IMR-90 (cell line): Measurements from ENCODE around the gene SUB1.

ENCODE experiments used
- CEBPB ChIP-seq: IDR thresholded peaks from 2 replicates; pipeline ENCODE4 v1.6.1; 2012; ENCODE audit warnings: low read depth, low read length, improper control_type of control experiment
- CHD1 ChIP-seq: IDR thresholded peaks from 2 replicates; pipeline ENCODE4 v1.6.1; 2012; ENCODE audit warnings: low read depth, low read length, improper control_type of control experiment
- FOS ChIP-seq: fragments of 150-350 bp; IDR thresholded peaks from 2 replicates; pipeline ENCODE4 v1.6.1; 2016; ENCODE audit warnings: low read depth, low read length
- MAFK ChIP-seq: IDR thresholded peaks from 2 replicates; pipeline ENCODE4 v1.6.1; 2012; ENCODE audit warnings: low read depth, low read length, improper control_type of control experiment
- MAZ ChIP-seq: IDR thresholded peaks from 2 replicates; pipeline ENCODE4 v1.6.1; 2012; ENCODE audit warnings: low read depth, mild to moderate bottlenecking, low read length, improper control_type of control experiment, moderate library complexity, borderline replicate concordance
- MXI1 ChIP-seq: IDR thresholded peaks from 2 replicates; pipeline ENCODE4 v1.6.1; 2012; ENCODE audit warnings: low read depth, mild to moderate bottlenecking, low read length, moderate library complexity, borderline replicate concordance
- POLR2A ChIP-seq: IDR thresholded peaks from 2 replicates; pipeline ENCODE4 v1.6.1; 2012; ENCODE audit warnings: mild to moderate bottlenecking, low read depth, low read length
- RFX5 ChIP-seq: IDR thresholded peaks from 2 replicates; pipeline ENCODE4 v1.8.0; 2012; ENCODE audit warnings: low read depth, mild to moderate bottlenecking, low read length, moderate library complexity
- SMC3 ChIP-seq: fragments of 150-350 bp; IDR thresholded peaks from 2 replicates; pipeline ENCODE4 v1.6.1; 2016; ENCODE audit warnings: low read depth, mild to moderate bottlenecking, antibody characterized with exemption, low read length, moderate library complexity
- TF ChIP-seq, protein P1 (sequence below): conservative IDR thresholded peaks from 2 replicates; pipeline ENCODE4 v1.5.1; 2012; ENCODE audit warnings: mild to moderate bottlenecking, low read depth, low read length, improper control_type of control experiment
- TF ChIP-seq, protein P2 (sequence below): fragments of 150-350 bp; IDR thresholded peaks from 2 replicates; pipeline ENCODE4 v1.6.1; 2017; ENCODE audit warnings: mild to moderate bottlenecking, antibody characterized with exemption, low read length, low read depth

DNA sequence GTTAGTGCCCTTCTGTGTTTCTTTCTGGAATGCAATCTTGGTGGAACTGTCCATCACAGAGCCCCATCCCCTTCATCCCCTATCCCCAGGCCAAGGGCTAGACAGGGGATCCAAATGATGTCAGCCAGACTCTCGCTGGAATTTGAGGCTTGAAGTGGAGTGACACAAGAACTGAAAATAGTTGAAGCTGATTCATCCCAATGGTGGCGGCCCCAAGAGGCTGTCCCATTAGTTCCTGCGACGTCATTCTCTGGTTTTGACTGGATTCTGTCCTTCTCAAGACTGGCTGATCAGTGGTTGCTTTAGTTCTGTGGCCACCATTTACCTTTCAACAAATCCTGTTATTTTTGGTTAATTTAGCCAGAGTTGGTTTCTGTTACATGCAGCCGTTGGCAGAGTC is 59.9 kb downstream of the SUB1 start:
- TF ChIP-seq MXI1 (no peak), RFX5 (no peak), MAFK (no peak), FOS (no peak), POLR2A (no peak), SMC3 (no peak), CHD1 (no peak), MAZ (no peak), CEBPB (no peak)
- TF ChIP-seq, protein P1, sequence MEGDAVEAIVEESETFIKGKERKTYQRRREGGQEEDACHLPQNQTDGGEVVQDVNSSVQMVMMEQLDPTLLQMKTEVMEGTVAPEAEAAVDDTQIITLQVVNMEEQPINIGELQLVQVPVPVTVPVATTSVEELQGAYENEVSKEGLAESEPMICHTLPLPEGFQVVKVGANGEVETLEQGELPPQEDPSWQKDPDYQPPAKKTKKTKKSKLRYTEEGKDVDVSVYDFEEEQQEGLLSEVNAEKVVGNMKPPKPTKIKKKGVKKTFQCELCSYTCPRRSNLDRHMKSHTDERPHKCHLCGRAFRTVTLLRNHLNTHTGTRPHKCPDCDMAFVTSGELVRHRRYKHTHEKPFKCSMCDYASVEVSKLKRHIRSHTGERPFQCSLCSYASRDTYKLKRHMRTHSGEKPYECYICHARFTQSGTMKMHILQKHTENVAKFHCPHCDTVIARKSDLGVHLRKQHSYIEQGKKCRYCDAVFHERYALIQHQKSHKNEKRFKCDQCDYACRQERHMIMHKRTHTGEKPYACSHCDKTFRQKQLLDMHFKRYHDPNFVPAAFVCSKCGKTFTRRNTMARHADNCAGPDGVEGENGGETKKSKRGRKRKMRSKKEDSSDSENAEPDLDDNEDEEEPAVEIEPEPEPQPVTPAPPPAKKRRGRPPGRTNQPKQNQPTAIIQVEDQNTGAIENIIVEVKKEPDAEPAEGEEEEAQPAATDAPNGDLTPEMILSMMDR = no peak
- TF ChIP-seq, protein P2, sequence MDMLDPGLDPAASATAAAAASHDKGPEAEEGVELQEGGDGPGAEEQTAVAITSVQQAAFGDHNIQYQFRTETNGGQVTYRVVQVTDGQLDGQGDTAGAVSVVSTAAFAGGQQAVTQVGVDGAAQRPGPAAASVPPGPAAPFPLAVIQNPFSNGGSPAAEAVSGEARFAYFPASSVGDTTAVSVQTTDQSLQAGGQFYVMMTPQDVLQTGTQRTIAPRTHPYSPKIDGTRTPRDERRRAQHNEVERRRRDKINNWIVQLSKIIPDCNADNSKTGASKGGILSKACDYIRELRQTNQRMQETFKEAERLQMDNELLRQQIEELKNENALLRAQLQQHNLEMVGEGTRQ = no peak
